NCI-H2029 treated with DMSO at 0.1 percent for 48 hours (cell line): Measurements from ENCODE around the gene PPP1R1A.

Experiments used
- DNase-seq: peaks from one replicate; lab custom pipeline; 2025; lab: John Stamatoyannopoulos, UW

PPP1R1A gene

GRCh38 chr12:54535474-54535873 lies 53.0 kb downstream of the PPP1R1A start:
- no peak for DNase-seq

- no peak for DNase-seq
These were observed 58.9 kb downstream of the PPP1R1A start for GRCh38 chr12:54529581-54529980.
